HCT116 (cell line): ENCODE data around the gene POP4. TPM values are rescaled to one million over a fixed set of nuclear protein-coding genes. Genes with fewer than 3 reads are reported as not detected.

Source experiments
- ATAC-seq: fragments of 200-7000 bp; cut with Tn5 transposase; 2 replicates; pipeline ENCODE4 v1.9.1; 2020; ENCODE audit warnings: mild to moderate bottlenecking, moderate library complexity
- BruUV-seq: library from RNA; stranded (reverse); fragments of 400-500 nt; replicated peaks from 2 replicates; lab custom pipeline; 2021; lab: Mats Ljungman, UMichigan
- CTCF ChIA-PET: fragments of 300-600 bp; sonication (Branson Sonifier 250); formaldehyde crosslinking; loops from one replicate; lab custom pipeline; 2021; ENCODE audit warnings: antibody characterized with exemption; lab: Charles Lee
- POLR2A ChIA-PET: fragments of 300-600, 350-600 bp; sonication (Branson Sonifier 250); formaldehyde crosslinking; loops from one replicate; lab custom pipeline; 2021; ENCODE audit warnings: antibody characterized with exemption; lab: Charles Lee
- RAD21 ChIA-PET, 2 experiments: fragments of 300-600 bp; sonication (Branson Sonifier 250); formaldehyde crosslinking; loops; one replicate each; lab custom pipeline; 2023; ENCODE audit warnings: low total read pairs in 2 of 2; ENCODE audit not compliant: uncharacterized antibody in 2 of 2, unreplicated experiment in 2 of 2, low non-redundant PET in 1 of 2; lab: Charles Lee
- DNase-seq: peaks from one replicate; pipeline ENCODE4 v3.0.0-alpha.2; 2010; ENCODE audit warnings: low read depth, low spot score
- H2AFZ ChIP-seq: fragments of 200-600 bp; shearing (Covaris generic), sonication (generic); 2 replicates; pipeline ENCODE4 v1.6.1; 2017; ENCODE audit warnings: low read depth, mixed run types, mixed read lengths, antibody characterized with exemption, low read length; ENCODE audit not compliant: poor library complexity, severe bottlenecking
- H3K27ac ChIP-seq: 2 replicates; pipeline ENCODE4 v1.5.1; 2012; ENCODE audit warnings: low read depth, low read length
- H3K27me3 ChIP-seq: fragments of 200-600 bp; sonication (generic); 2 replicates; pipeline ENCODE4 v1.6.1; 2016; ENCODE audit warnings: mixed run types, low read length, mixed read lengths; ENCODE audit not compliant: insufficient read depth
- H3K36me3 ChIP-seq, 2 experiments: fragments of 200-500 bp in 1 of 2; fragments of 200-600 bp in 1 of 2; sonication (Bioruptor generic) in 1 of 2; sonication (generic) in 1 of 2; 2 replicates each; pipeline versions ENCODE4 v1.5.1 to v1.6.1; 2014 to 2016; ENCODE audit warnings: low read length in 2 of 2, inconsistent platforms in 1 of 2, mixed read lengths in 1 of 2, mixed run types in 1 of 2; ENCODE audit not compliant: insufficient read depth in 2 of 2, control insufficient read depth in 1 of 2
- H3K4me1 ChIP-seq, 2 experiments: fragments of 200-600 bp in 1 of 2; sonication (generic) in 1 of 2; 2 replicates each; pipeline versions ENCODE4 v1.5.1 to v1.6.1; 2012 to 2017; ENCODE audit warnings: low read length in 2 of 2, inconsistent platforms in 1 of 2, mild to moderate bottlenecking in 1 of 2, mixed read lengths in 1 of 2, mixed run types in 1 of 2, moderate library complexity in 1 of 2; ENCODE audit not compliant: insufficient read depth in 2 of 2, control insufficient read depth in 1 of 2
- H3K4me2 ChIP-seq: fragments of 200-600 bp; sonication (generic); 2 replicates; pipeline ENCODE4 v1.6.1; 2017; ENCODE audit warnings: mixed run types, low read length, mixed read lengths
- H3K4me3 ChIP-seq, 2 experiments: fragments of 200-600 bp in 1 of 2; sonication (generic) in 1 of 2; replicated peaks in 1 of 2; 2 replicates each; pipeline ENCODE4 v1.5.1; 2011 to 2016; ENCODE audit warnings: low read length in 2 of 2, control low read depth in 1 of 2, low read depth in 1 of 2, mild to moderate bottlenecking in 1 of 2, mixed read lengths in 1 of 2, mixed run types in 1 of 2
- H3K79me2 ChIP-seq: fragments of 200-600 bp; sonication (generic); 2 replicates; pipeline ENCODE4 v1.6.1; 2017; ENCODE audit warnings: mild to moderate bottlenecking, mixed run types, low read length, moderate library complexity, mixed read lengths; ENCODE audit not compliant: insufficient read depth
- H3K9ac ChIP-seq: fragments of 200-600 bp; sonication (generic); 2 replicates; pipeline ENCODE4 v1.6.1; 2016; ENCODE audit warnings: low read length, mixed read lengths
- H3K9me2 ChIP-seq: fragments of 200-600 bp; sonication (generic), shearing (Covaris generic); 2 replicates; pipeline ENCODE4 v1.6.1; 2017; ENCODE audit warnings: mixed run types, mild to moderate bottlenecking, moderate library complexity; ENCODE audit not compliant: insufficient read depth
- H3K9me3 ChIP-seq, 2 experiments: fragments of 200-500 bp in 1 of 2; fragments of 200-600 bp in 1 of 2; sonication (Bioruptor generic) in 1 of 2; sonication (generic) in 1 of 2; 2 replicates each; pipeline ENCODE4 v1.6.1; 2014 to 2017; ENCODE audit warnings: low read length in 2 of 2, mixed read lengths in 2 of 2, inconsistent platforms in 1 of 2, low read depth in 1 of 2, mild to moderate bottlenecking in 1 of 2, mixed run types in 1 of 2, moderate library complexity in 1 of 2; ENCODE audit not compliant: control insufficient read depth in 1 of 2, insufficient read depth in 1 of 2
- H4K20me1 ChIP-seq: fragments of 200-600 bp; sonication (generic), shearing (Covaris generic); 2 replicates; pipeline ENCODE4 v1.6.1; 2017; ENCODE audit warnings: mixed run types, mild to moderate bottlenecking, moderate library complexity; ENCODE audit not compliant: insufficient read depth
- ATF3 ChIP-seq: IDR thresholded peaks from 2 replicates; pipeline ENCODE4 v1.6.1; 2012
- CEBPB ChIP-seq: IDR thresholded peaks from 2 replicates; pipeline ENCODE4 v1.6.1; 2012; ENCODE audit warnings: low read depth
- EGR1 ChIP-seq: IDR thresholded peaks from 2 replicates; pipeline ENCODE4 v1.6.1; 2012; ENCODE audit warnings: low read depth
- ELF1 ChIP-seq: IDR thresholded peaks from 2 replicates; pipeline ENCODE4 v1.6.1; 2012; ENCODE audit warnings: low read depth, borderline replicate concordance
- EZH2 ChIP-seq: fragments of 200-600 bp; sonication (generic); IDR thresholded peaks from 2 replicates; pipeline ENCODE4 v1.6.1; 2017; ENCODE audit warnings: antibody characterized with exemption, mixed run types
- JUND ChIP-seq: IDR thresholded peaks from 2 replicates; pipeline ENCODE4 v1.6.1; 2012
- MAX ChIP-seq: IDR thresholded peaks from 2 replicates; pipeline ENCODE4 v1.6.1; 2012
- POLR2A ChIP-seq: IDR thresholded peaks from 2 replicates; pipeline ENCODE4 v1.7.0; 2011; ENCODE audit warnings: borderline replicate concordance; ENCODE audit not compliant: insufficient read depth, insufficient read length; ENCODE audit errors: extremely low read depth
- POLR2AphosphoS5 ChIP-seq: IDR thresholded peaks from 2 replicates; pipeline ENCODE4 v1.6.1; 2011; ENCODE audit warnings: mild to moderate bottlenecking, low read depth, low read length, moderate library complexity
- ZNF274 ChIP-seq: fragments of 200-500 bp; sonication (Bioruptor generic); IDR thresholded peaks from 2 replicates; pipeline ENCODE4 v1.6.1; 2014; ENCODE audit warnings: mild to moderate bottlenecking, low read depth, low read length, inconsistent platforms
- intact Hi-C: fragments of 100-400 bp; cut with micrococcal nuclease; formaldehyde crosslinking; loops from 2 replicates; pipeline ENCODE4 v1.10.0; 2022
- total RNA-seq: library from RNA; stranded (reverse); gene quantifications from one replicate; pipeline ENCODE4 v1.2.1, GENCODE V29; 2021; ENCODE audit not compliant: unreplicated experiment
- TF ChIP-seq, protein P1 (sequence below): IDR thresholded peaks from 2 replicates; pipeline ENCODE4 v1.6.1; 2011; ENCODE audit warnings: mild to moderate bottlenecking, low read length, moderate library complexity; ENCODE audit not compliant: insufficient replicate concordance; ENCODE audit errors: extremely low read depth

Gene POP4
- total RNA-seq, 1 experiment from 2014 or later = 61.2 TPM

- TF ChIP-seq, protein P1, sequence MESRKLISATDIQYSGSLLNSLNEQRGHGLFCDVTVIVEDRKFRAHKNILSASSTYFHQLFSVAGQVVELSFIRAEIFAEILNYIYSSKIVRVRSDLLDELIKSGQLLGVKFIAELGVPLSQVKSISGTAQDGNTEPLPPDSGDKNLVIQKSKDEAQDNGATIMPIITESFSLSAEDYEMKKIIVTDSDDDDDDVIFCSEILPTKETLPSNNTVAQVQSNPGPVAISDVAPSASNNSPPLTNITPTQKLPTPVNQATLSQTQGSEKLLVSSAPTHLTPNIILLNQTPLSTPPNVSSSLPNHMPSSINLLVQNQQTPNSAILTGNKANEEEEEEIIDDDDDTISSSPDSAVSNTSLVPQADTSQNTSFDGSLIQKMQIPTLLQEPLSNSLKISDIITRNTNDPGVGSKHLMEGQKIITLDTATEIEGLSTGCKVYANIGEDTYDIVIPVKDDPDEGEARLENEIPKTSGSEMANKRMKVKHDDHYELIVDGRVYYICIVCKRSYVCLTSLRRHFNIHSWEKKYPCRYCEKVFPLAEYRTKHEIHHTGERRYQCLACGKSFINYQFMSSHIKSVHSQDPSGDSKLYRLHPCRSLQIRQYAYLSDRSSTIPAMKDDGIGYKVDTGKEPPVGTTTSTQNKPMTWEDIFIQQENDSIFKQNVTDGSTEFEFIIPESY = no peak
- no peak for TF ChIP-seq JUND
- no peak for TF ChIP-seq POLR2A
- no peak for TF ChIP-seq MAX
- TF ChIP-seq ELF1 = no peak
- no peak for TF ChIP-seq ATF3
- TF ChIP-seq POLR2AphosphoS5 = no peak
- no peak for TF ChIP-seq CEBPB
Measured at GRCh38 chr19:29645911-29646310, 39.8 kb downstream of the POP4 start (continued).

DNA sequence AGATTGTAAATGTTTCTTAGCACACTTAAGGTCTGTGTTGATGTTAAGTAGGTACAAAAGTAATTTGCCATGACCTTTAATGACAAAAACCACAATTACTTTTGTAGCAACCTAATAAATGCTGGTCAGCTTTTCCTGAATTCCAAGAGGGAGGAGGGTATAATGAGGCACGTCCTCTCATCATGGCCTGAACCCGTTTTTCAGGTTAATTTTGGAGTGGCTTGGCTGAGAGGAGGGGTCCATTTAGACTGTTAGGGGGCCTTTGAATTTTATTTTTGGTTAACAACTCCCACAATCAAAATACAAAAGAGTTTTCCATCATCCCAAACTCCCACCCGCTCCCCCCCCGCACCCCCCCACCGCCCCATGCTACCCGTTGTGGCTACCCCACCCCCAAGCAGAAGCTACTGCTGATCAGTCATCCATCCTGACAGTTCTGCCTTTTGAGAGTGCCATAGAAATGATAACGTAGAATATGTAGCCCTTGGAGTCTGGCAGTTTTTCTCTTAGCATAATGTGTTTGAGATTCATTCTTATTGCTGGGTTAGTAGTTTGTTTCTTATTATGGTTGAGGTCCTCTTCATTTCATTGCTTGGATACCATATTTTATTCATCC is 44.8 kb downstream of the POP4 start:
- intact Hi-C loops = no loop called here
- H3K4me1 ChIP-seq = no peaks in the 10 kb centered on the region
- no peaks in the 10 kb centered on the region for H4K20me1 ChIP-seq
- H3K9ac ChIP-seq = no peak overlapping the region
- no peaks in the 10 kb centered on the region for H3K27me3 ChIP-seq
- H2AFZ ChIP-seq = no peak overlapping the region
- no peak for DNase-seq
- H3K79me2 ChIP-seq = no peaks in the 10 kb centered on the region
- BruUV-seq = no TSS peak
- no peaks in the 10 kb centered on the region for H3K9me3 ChIP-seq
- no peak for ATAC-seq
- no peak overlapping the region for H3K4me3 ChIP-seq
- ChIA-PET POLR2A (no interaction called here), CTCF (no interaction called here), RAD21 (no interaction called here)
- H3K36me3 ChIP-seq = no peaks in the 10 kb centered on the region
- no peak overlapping the region for H3K4me2 ChIP-seq
- TF ChIP-seq POLR2AphosphoS5 (no peak), EZH2 (no peak), ZNF274 (no peak), EGR1 (no peak)
- no peaks in the 10 kb centered on the region for H3K9me2 ChIP-seq
- H3K27ac ChIP-seq = no peak overlapping the region
